Central memory CD4-positive, alpha-beta T cell (primary cell): ENCODE measurements around the gene FICD.
A peak's percentile ranks its signal among the peaks of the same experiment; 100 is the strongest.

Source experiments
- DNase-seq: peaks from one replicate; pipeline ENCODE4 v3.0.0; 2022

FICD gene

DNA sequence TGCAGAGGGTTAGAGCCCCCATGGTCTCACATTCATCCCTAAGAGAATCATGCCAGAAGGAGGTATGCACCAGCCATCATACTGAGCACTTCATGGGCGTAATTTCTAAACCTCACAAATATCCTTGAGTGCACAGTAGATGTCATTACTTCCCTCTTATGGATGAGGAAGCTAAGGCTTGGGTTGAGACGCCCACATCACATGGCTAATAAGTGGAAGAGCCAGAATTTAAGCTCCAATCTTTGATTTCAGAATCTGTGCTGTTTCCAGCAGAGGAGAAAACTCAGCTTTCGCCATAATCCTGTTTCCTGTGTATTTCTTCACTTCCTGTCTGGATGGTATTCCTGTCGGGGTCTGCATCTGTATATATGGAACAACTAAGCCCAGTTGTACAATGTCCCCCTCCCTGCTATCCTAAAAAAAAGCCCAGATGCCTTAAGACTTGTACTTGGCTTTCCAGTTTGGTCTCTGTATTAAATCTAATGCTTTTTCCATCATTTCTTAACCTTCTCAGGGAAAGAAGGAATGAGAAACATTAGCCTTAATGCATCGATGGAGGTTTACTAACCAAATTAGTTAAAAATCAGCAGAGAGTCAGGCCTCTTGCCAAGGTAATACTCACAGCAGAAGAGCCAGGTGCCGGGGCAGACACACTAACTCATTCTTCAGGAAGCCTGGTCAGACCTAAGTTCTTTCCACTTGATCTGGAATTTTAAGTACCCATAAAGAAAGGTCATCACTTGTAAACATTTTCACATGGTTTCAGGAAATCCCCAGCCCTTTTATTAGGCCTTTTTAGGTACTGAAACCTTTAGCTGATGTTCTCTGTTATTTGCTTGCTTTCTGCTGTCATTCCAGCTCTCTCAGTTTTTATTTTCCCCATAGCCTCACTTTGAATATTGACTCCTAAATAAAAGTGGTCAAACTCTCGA is 52.6 kb downstream of the FICD start:
- no peak for DNase-seq

DNA sequence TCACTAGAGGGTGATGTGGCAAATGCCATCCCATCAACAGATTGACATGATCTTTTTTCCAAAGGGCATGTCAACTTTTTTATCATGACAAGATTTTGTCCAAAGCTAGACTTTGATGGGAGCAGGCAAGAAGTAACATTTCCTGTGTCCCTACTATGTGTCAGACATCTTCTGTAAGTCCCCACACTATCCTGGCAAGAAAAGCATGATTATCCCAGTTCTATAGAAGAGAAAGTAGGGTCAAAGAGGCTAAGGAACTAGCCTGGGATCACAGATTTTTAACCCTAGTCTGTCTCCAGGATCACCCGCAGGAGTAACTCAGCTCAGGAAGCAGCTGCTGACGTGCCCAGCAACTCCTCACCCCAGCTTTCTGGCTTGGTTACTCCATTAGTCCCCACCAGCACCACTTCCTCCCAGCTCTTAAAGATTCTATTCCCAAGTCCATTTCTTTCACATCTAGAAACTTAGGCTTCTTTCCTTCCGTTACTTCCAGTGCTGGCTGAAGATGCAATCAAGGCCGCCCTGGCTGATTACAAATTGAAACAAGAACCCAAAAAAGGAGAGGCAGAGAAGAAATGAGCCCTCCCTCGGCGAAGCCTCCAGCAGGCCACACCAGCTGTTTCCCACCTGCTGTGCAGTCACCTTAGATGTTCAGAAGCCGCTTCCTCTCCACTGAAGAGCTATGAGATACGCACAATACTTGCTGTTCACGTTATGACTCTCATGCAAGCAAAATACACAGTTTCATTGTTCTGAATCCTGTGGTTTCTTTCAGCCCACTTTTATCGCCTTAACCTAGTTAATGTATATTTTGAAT is 53.5 kb downstream of the FICD start:
- peak; percentile 84 for DNase-seq
